KG1 (cell line): Measurements from ENCODE around the gene MANEAL.
"Not testable (repeated sequence)": the region's sequence is repeated elsewhere in the genome, so short reads cannot be mapped to it uniquely, and the experiment has no call there.

Experiments used
- DNase-seq: peaks from one replicate; lab custom pipeline; 2025; lab: John Stamatoyannopoulos, UW

Gene MANEAL

GRCh38 chr1:37793773-37794371 lies at the start of gene MANEAL:
MANEAL (plus strand) TSS chr1:37793847; CDS start chr1:37794183, 336 bp downstream.
- DNase-seq = no peak

GRCh38 chr1:37746806-37747205 lies 46.8 kb upstream of the MANEAL start:
- no peak for DNase-seq

GRCh38 chr1:37748565-37748964 lies 45.1 kb upstream of the MANEAL start:
- DNase-seq = no peak

- no peak for DNase-seq
Measured at GRCh38 chr1:37752213-37752582, 41.4 kb upstream of the MANEAL start.

GRCh38 chr1:37752583-37753471 lies 40.8 kb upstream of the MANEAL start:
- no peak for DNase-seq

- DNase-seq = no peak
Measured at GRCh38 chr1:37753473-37754321, 40.0 kb upstream of the MANEAL start.

GRCh38 chr1:37755290-37755689 lies 38.4 kb upstream of the MANEAL start:
- no peak for DNase-seq

- DNase-seq = no peak
Measured at GRCh38 chr1:37755951-37756560, 37.6 kb upstream of the MANEAL start.

- no peak for DNase-seq
Measured at GRCh38 chr1:37759451-37759850, 34.2 kb upstream of the MANEAL start.

- no peak for DNase-seq
Measured at GRCh38 chr1:37761416-37762095, 32.1 kb upstream of the MANEAL start.

GRCh38 chr1:37762516-37762915 lies 31.1 kb upstream of the MANEAL start:
- no peak for DNase-seq

GRCh38 chr1:37763791-37764413 lies 29.7 kb upstream of the MANEAL start:
- no peak for DNase-seq

GRCh38 chr1:37764414-37764825 lies 29.2 kb upstream of the MANEAL start:
- DNase-seq = no peak

GRCh38 chr1:37764888-37765441 lies 28.7 kb upstream of the MANEAL start, which contains the start of gene EPHA10:
EPHA10 (minus strand) TSS chr1:37765120; CDS start chr1:37765066, 54 bp downstream.
- no peak for DNase-seq

GRCh38 chr1:37765916-37766664 lies 27.6 kb upstream of the MANEAL start:
- DNase-seq = no peak

- no peak for DNase-seq
Measured at GRCh38 chr1:37767488-37767887, 26.2 kb upstream of the MANEAL start.

GRCh38 chr1:37771440-37771839 lies 22.2 kb upstream of the MANEAL start:
- DNase-seq = not testable (repeated sequence)

- DNase-seq = no peak
Measured at GRCh38 chr1:37776946-37777516, 16.6 kb upstream of the MANEAL start.

GRCh38 chr1:37778654-37779053 lies 15.0 kb upstream of the MANEAL start:
- no peak for DNase-seq

GRCh38 chr1:37782491-37782890 lies 11.2 kb upstream of the MANEAL start:
- no peak for DNase-seq
